MM.1S (cell line): ENCODE data around the gene HPCA.

Experiments
- DNase-seq: peaks from one replicate; pipeline ENCODE4 v3.0.0-alpha.2; 2015
- H2AFZ ChIP-seq: fragments of 300-600 bp; sonication (generic); 2 replicates; pipeline ENCODE4 v1.6.0; 2016; ENCODE audit warnings: antibody characterized with exemption, low read length
- H3F3A ChIP-seq: fragments of 300-600 bp; sonication (generic); 2 replicates; pipeline ENCODE4 v1.6.1; 2016; ENCODE audit warnings: mild to moderate bottlenecking, antibody characterized with exemption, low read length, moderate library complexity, mixed read lengths; ENCODE audit not compliant: insufficient read depth
- H3K27ac ChIP-seq: fragments of 300-600 bp; sonication (generic); 2 replicates; pipeline ENCODE4 v1.5.1; 2016; ENCODE audit warnings: mild to moderate bottlenecking, low read length
- H3K27me3 ChIP-seq: fragments of 300-600 bp; sonication (generic); replicated peaks from 2 replicates; pipeline ENCODE4 v1.6.0; 2016; ENCODE audit warnings: low read length; ENCODE audit not compliant: insufficient read depth
- H3K36me3 ChIP-seq: fragments of 300-600 bp; sonication (generic); replicated peaks from 2 replicates; pipeline ENCODE4 v1.6.1; 2016; ENCODE audit warnings: mild to moderate bottlenecking, low read length, mixed read lengths; ENCODE audit not compliant: insufficient read depth
- H3K4me1 ChIP-seq: fragments of 300-600 bp; sonication (generic); 2 replicates; pipeline ENCODE4 v1.6.1; 2016; ENCODE audit warnings: low read length, mixed read lengths
- H3K4me2 ChIP-seq: fragments of 300-600 bp; sonication (generic); 2 replicates; pipeline ENCODE4 v1.6.0; 2016; ENCODE audit warnings: low read depth, low read length
- H3K4me3 ChIP-seq: fragments of 300-600 bp; sonication (generic); 2 replicates; pipeline ENCODE4 v1.5.1; 2016; ENCODE audit warnings: low read length, mixed read lengths
- H3K79me2 ChIP-seq: fragments of 300-600 bp; sonication (generic); 2 replicates; pipeline ENCODE4 v1.6.1; 2016; ENCODE audit warnings: mixed run types, low read length, mixed read lengths
- H3K9ac ChIP-seq: fragments of 300-600 bp; sonication (generic); 2 replicates; pipeline ENCODE4 v1.6.1; 2016; ENCODE audit warnings: low read length, mixed read lengths
- H3K9me2 ChIP-seq: fragments of 300-600 bp; sonication (generic); replicated peaks from 2 replicates; pipeline ENCODE4 v1.6.1; 2016; ENCODE audit warnings: mild to moderate bottlenecking, low read length, mixed read lengths; ENCODE audit not compliant: insufficient read depth
- H3K9me3 ChIP-seq: fragments of 300-600 bp; sonication (generic); replicated peaks from 2 replicates; pipeline ENCODE4 v1.6.1; 2016; ENCODE audit warnings: mild to moderate bottlenecking, low read length, mixed read lengths; ENCODE audit not compliant: insufficient read depth
- H4K20me1 ChIP-seq: fragments of 300-600 bp; sonication (generic); 2 replicates; pipeline ENCODE4 v1.6.1; 2016; ENCODE audit warnings: mild to moderate bottlenecking, low read length, moderate library complexity, mixed read lengths; ENCODE audit not compliant: insufficient read depth
- CTCF ChIP-seq: fragments of 300-600 bp; sonication (generic); IDR thresholded peaks from 2 replicates; pipeline ENCODE4 v1.5.1; 2016; ENCODE audit warnings: antibody characterized with exemption, low read length, mixed read lengths
- EZH2 ChIP-seq: fragments of 300-600 bp; sonication (generic); optimal IDR thresholded peaks from 2 replicates; pipeline ENCODE3; 2017; ENCODE audit warnings: low read depth, mild to moderate bottlenecking, antibody characterized with exemption, low read length, mixed read lengths
- EZH2phosphoT487 ChIP-seq: fragments of 300-600 bp; sonication (generic); IDR thresholded peaks from 2 replicates; pipeline ENCODE4 v1.6.1; 2018; ENCODE audit warnings: antibody characterized with exemption, low read length

Gene HPCA

GRCh38 chr1:32944180-32944579 is 57.9 kb downstream of the HPCA start:
- TF ChIP-seq EZH2 = no peak
- TF ChIP-seq CTCF = no peak
- TF ChIP-seq EZH2phosphoT487 = no peak
- Histone ChIP-seq H3K9me3 (no peaks in the 10 kb centered on the region), H3K36me3 (no peaks in the 10 kb centered on the region), H3K9ac (no peak overlapping the region), H3K27me3 (no peaks in the 10 kb centered on the region), H4K20me1 (no peaks in the 10 kb centered on the region), H3K4me1 (peaks cover 35% of the 10 kb centered on the region), H2AFZ (no peak overlapping the region), H3K9me2 (no peaks in the 10 kb centered on the region), H3K79me2 (no peaks in the 10 kb centered on the region), H3K4me3 (no peak overlapping the region), H3K4me2 (no peak overlapping the region), H3F3A (peaks cover 5% of the 10 kb centered on the region; the same call in 1 of the 2 replicates), H3K27ac (no peak overlapping the region)
- DNase-seq = no peak
